ENCODE results near the gene CACNG4. TPM values are rescaled to one million over a fixed set of nuclear protein-coding genes. Genes with fewer than 3 reads are reported as not detected.
A peak's percentile ranks its signal among the peaks of the same experiment; 100 is the strongest.

CACNG4 gene
- total and polyA plus RNA-seq, 2 of the 4 experiments (the other 2 are of a cell fraction) = under 0.01 to 0.53 TPM

DNA sequence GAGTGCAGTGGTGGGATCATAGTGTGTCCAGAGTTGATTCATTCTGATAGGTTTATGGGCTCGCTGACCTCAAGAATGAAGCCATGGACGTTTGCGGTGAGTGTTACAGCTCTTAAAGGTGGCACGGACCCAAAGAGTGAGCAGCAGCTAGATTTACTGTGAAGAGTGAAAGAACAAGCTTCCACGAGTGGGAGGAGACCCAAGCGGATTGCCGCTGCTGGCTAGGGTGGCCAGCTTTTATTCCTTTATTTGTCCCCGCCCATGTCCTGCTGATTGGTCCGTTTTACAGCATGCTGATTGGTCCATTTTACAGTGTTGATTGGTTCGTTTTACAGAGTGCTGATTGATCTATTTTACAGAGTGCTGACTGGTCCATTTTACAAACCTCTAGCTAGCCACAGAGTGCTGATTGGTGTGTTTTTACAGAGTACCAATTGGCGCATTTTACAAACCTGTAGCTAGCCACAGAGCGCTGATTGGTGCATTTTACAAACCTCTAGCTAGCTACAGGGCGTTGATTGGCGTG lies 17.5 kb downstream of the CACNG4 start:
- no peak overlapping the region for H4K5ac ChIP-seq (ENCODE audit: low read depth, low read length)
- no TSS peak for BruUV-seq (replicated peaks)
- no peak overlapping the region for H3K23ac ChIP-seq (ENCODE audit: low read depth, low read length)
- dilution Hi-C loops (cut with HindIII; ENCODE audit: low sequenced_read_pairs, unreplicated experiment) = no loop called here
- H3K9me3 ChIP-seq (ENCODE audit: control insufficient read depth, insufficient read depth, low read length) = no peaks in the 10 kb centered on the region
- in situ Hi-C loops (cut with MboI; ENCODE audit: low sequenced_read_pairs) = no loop called here
- ChIA-PET POLR2A (ENCODE audit: unreplicated experiment) (no interaction called here), CTCF (no interaction called here)
- no peak overlapping the region for H3K27ac ChIP-seq (ENCODE audit: insufficient read depth, low read length)
- no peak overlapping the region for H2AK9ac ChIP-seq (replicated peaks; ENCODE audit: low read depth, low read length, poor library complexity)
- H4K20me1 ChIP-seq (ENCODE audit: insufficient read depth, low read length) = no peaks in the 10 kb centered on the region
- no peak overlapping the region for H2BK20ac ChIP-seq (ENCODE audit: low read depth, low read length)
- no peak overlapping the region for H2BK15ac ChIP-seq (ENCODE audit: low read depth, low read length)
- 90% methylated on average over 9 of the region's 14 CpGs; no CpG with 5 or more reads in 1 of the 2 experiments for WGBS, 2 experiments (ENCODE audit: extremely low coverage in 2 of 2, insufficient read length in 1 of 2)
- no peak overlapping the region for H2BK120ac ChIP-seq (ENCODE audit: low read depth, low read length)
- H3K9ac ChIP-seq (ENCODE audit: low read depth, low read length) = no peak overlapping the region
- no peaks in the 10 kb centered on the region; the same call in 1 of the 2 replicates for H3K9me1 ChIP-seq (ENCODE audit: insufficient read depth, low read length)
- H3K36me3 ChIP-seq (ENCODE audit: control insufficient read depth, insufficient read depth, low read length) = no peaks in the 10 kb centered on the region
- H3K4me1 ChIP-seq (ENCODE audit: control insufficient read depth, insufficient read depth, low read length) = peaks cover 5% of the 10 kb centered on the region; the same call in 1 of the 2 replicates
- H4K91ac ChIP-seq (ENCODE audit: insufficient read depth, low read depth, low read length) = no peak overlapping the region
- H3K79me1 ChIP-seq (ENCODE audit: low read depth in 1 of 2, low read length in 2 of 2) = no peaks in the 10 kb centered on the region
- H3K27me3 ChIP-seq (ENCODE audit: control insufficient read depth, insufficient read depth, low read length) = peaks cover 54% of the 10 kb centered on the region
- intact Hi-C loops (cut with micrococcal nuclease) = no loop called here
- H3K4ac ChIP-seq (ENCODE audit: low read depth, low read length) = no peak overlapping the region
- no peak for ATAC-seq (ENCODE audit: low read depth)
- no peak overlapping the region for H2BK5ac ChIP-seq (ENCODE audit: low read depth, low read length, poor library complexity, severe bottlenecking)
- H4K8ac ChIP-seq (ENCODE audit: low read depth in 2 of 2, low read length in 2 of 2) = no peak overlapping the region
- DNase-seq = no peak
- H2AK5ac ChIP-seq (ENCODE audit: low read depth, low read length) = no peak overlapping the region
- no peak overlapping the region for H3K4me3 ChIP-seq (ENCODE audit: insufficient read depth, low read depth, low read length)
- H3K56ac ChIP-seq (ENCODE audit: extremely low read depth, insufficient read depth, low read length) = no peak overlapping the region
- no peak overlapping the region for H2AFZ ChIP-seq (replicated peaks; ENCODE audit: low read length, poor library complexity)
- no peak overlapping the region for H3K4me2 ChIP-seq (ENCODE audit: low read depth, low read length)
- H3K14ac ChIP-seq (replicated peaks; ENCODE audit: low read depth, low read length) = no peak overlapping the region
- no peak for TF ChIP-seq RFX5 (IDR thresholded peaks at IDR 0.05; ENCODE audit: low read depth, low read length)
- TF ChIP-seq MAFK (IDR thresholded peaks at IDR 0.05; ENCODE audit: low read depth, low read length) = peak; percentile 16; the same call in 1 of the 2 replicates
- no peak overlapping the region for H3K18ac ChIP-seq (ENCODE audit: low read depth, low read length)

All from IMR-90 (cell line).